Measurements from ENCODE around the gene STX19. TPM values are rescaled to one million over a fixed set of nuclear protein-coding genes. Genes with fewer than 3 reads are reported as not detected.

Gene STX19
- total RNA-seq, 2 experiments from 2014 or later, result not detected

- Histone ChIP-seq H3K79me2 (ENCODE audit: insufficient read depth, low read depth, low read length) (no peaks in the 10 kb centered on the region), H3K9me3 (ENCODE audit: low read length) (no peaks in the 10 kb centered on the region), H3K27ac (ENCODE audit: low read depth, low read length, poor library complexity, severe bottlenecking) (no peak overlapping the region), H3K4me1 (ENCODE audit: insufficient read depth, low read length, poor library complexity, severe bottlenecking) (no peaks in the 10 kb centered on the region), H4K20me1 (ENCODE audit: insufficient read depth, low read length) (no peaks in the 10 kb centered on the region), H3K4me2 (ENCODE audit: low read length) (no peak overlapping the region), H3K4me3 (ENCODE audit: low read depth, low read length, poor library complexity, severe bottlenecking) (no peak overlapping the region), H2AFZ (ENCODE audit: low read length) (no peak overlapping the region), H3K9me2 (ENCODE audit: insufficient read depth, low read length) (no peaks in the 10 kb centered on the region), H3K36me3 (ENCODE audit: insufficient read depth, low read length) (no peaks in the 10 kb centered on the region)
- no peak for DNase-seq (ENCODE audit: low spot score)
- BruUV-seq (replicated peaks), result no TSS peak
- no peak for TF ChIP-seq EZH2phosphoT487 (IDR thresholded peaks at IDR 0.05; ENCODE audit: borderline replicate concordance, low read depth, low read length)
- TF ChIP-seq, protein P1, sequence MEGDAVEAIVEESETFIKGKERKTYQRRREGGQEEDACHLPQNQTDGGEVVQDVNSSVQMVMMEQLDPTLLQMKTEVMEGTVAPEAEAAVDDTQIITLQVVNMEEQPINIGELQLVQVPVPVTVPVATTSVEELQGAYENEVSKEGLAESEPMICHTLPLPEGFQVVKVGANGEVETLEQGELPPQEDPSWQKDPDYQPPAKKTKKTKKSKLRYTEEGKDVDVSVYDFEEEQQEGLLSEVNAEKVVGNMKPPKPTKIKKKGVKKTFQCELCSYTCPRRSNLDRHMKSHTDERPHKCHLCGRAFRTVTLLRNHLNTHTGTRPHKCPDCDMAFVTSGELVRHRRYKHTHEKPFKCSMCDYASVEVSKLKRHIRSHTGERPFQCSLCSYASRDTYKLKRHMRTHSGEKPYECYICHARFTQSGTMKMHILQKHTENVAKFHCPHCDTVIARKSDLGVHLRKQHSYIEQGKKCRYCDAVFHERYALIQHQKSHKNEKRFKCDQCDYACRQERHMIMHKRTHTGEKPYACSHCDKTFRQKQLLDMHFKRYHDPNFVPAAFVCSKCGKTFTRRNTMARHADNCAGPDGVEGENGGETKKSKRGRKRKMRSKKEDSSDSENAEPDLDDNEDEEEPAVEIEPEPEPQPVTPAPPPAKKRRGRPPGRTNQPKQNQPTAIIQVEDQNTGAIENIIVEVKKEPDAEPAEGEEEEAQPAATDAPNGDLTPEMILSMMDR (conservative IDR thresholded peaks at IDR 0.05; ENCODE audit: low read length), result no peak
- intact Hi-C loops (cut with micrococcal nuclease; ENCODE audit: unreplicated experiment), result no loop called here
- ChIA-PET POLR2A (interaction anchor here (1.7 kb wide), 1 partner anchor 15 kb away, joined by 4 read pairs; no protein-coding TSS in a partner anchor), CTCF (ENCODE audit: unreplicated experiment) (no interaction called here)
These were observed 36.2 kb downstream of the STX19 start for GRCh38 chr3:93992207-93992606.

DNA sequence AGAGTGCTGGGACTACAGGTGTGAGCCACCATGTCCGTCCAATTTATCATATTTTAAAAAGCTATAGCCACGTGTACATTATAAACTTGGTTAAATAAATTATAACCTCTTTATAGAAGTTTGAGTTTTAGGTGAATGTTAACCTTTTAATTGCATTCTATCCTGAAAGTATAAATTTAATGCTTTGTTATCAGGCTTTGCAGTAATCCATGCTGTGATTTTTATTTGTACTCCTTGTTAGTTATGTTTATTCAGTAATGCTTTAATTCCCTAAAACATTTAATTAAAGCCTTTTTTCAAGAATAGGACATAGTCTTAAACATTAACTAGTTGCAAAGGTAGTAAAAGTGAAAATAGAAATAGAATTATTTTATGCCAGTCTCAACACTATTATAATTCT, 36.8 kb downstream of the STX19 start:
- H3K27ac ChIP-seq (ENCODE audit: low read depth, low read length, poor library complexity, severe bottlenecking), result no peak overlapping the region
- no peaks in the 10 kb centered on the region for H3K79me2 ChIP-seq (ENCODE audit: insufficient read depth, low read depth, low read length)
- no TSS peak for BruUV-seq (replicated peaks)
- CTCF ChIA-PET (ENCODE audit: unreplicated experiment), result no interaction called here
- POLR2A ChIA-PET, result interaction anchor here (1.0 kb wide), 1 partner anchor 18 kb away, joined by 3 read pairs; the partner anchor contains the start of gene PROS1
- H3K4me2 ChIP-seq (ENCODE audit: low read length), result no peak overlapping the region
- no peak overlapping the region for H2AFZ ChIP-seq (ENCODE audit: low read length)
- no peak overlapping the region for H3K4me3 ChIP-seq (ENCODE audit: low read depth, low read length, poor library complexity, severe bottlenecking)
- no peaks in the 10 kb centered on the region for H3K36me3 ChIP-seq (ENCODE audit: insufficient read depth, low read length)
- DNase-seq (ENCODE audit: low spot score), result no peak
- no peaks in the 10 kb centered on the region for H3K9me3 ChIP-seq (ENCODE audit: low read length)
- TF ChIP-seq EZH2phosphoT487 (IDR thresholded peaks at IDR 0.05; ENCODE audit: borderline replicate concordance, low read depth, low read length), result no peak
- TF ChIP-seq, protein P1 (conservative IDR thresholded peaks at IDR 0.05; ENCODE audit: low read length), result no peak
- no peaks in the 10 kb centered on the region for H3K4me1 ChIP-seq (ENCODE audit: insufficient read depth, low read length, poor library complexity, severe bottlenecking)
- H3K9me2 ChIP-seq (ENCODE audit: insufficient read depth, low read length), result no peaks in the 10 kb centered on the region
- no peaks in the 10 kb centered on the region for H4K20me1 ChIP-seq (ENCODE audit: insufficient read depth, low read length)
- intact Hi-C loops (cut with micrococcal nuclease; ENCODE audit: unreplicated experiment), result no loop called here

DNA sequence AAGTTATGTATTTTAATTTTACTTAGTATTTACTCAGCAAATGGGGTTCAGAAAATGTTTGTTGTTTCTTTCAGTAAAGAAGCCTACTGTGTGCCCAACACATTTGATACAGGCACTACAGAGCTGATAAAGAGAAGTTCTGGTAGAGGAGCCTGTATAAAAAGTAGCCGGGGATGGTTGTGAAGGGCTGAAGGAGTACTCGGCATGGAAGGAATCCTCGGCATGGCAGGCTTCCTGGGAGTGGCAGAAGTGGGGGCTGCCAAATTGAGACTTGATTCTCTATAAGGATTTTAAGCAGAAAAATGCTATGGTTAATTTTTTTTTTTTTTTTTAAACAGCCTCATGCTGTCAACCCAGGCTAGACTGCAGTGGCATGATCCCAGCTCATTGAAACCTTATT, 39.2 kb downstream of the STX19 start:
- POLR2A ChIA-PET, result interaction anchor here (0.7 to 1.5 kb wide), 7 partner anchors 8 to 352 kb away, joined by 3 to 6 read pairs (median 3); no protein-coding TSS in a partner anchor
- BruUV-seq (replicated peaks), result no TSS peak
- H3K79me2 ChIP-seq (ENCODE audit: insufficient read depth, low read depth, low read length), result 0 out of 2 replicates have a peak, but pooled peaks cover 3% of the 10 kb centered on the region
- intact Hi-C loops (cut with micrococcal nuclease; ENCODE audit: unreplicated experiment), result no loop called here
- H3K4me2 ChIP-seq (ENCODE audit: low read length), result no peak overlapping the region
- no peak overlapping the region for H3K27ac ChIP-seq (ENCODE audit: low read depth, low read length, poor library complexity, severe bottlenecking)
- DNase-seq (ENCODE audit: low spot score), result no peak
- no peaks in the 10 kb centered on the region for H4K20me1 ChIP-seq (ENCODE audit: insufficient read depth, low read length)
- no peaks in the 10 kb centered on the region for H3K9me2 ChIP-seq (ENCODE audit: insufficient read depth, low read length)
- no peak overlapping the region for H3K4me3 ChIP-seq (ENCODE audit: low read depth, low read length, poor library complexity, severe bottlenecking)
- H3K4me1 ChIP-seq (ENCODE audit: insufficient read depth, low read length, poor library complexity, severe bottlenecking), result no peaks in the 10 kb centered on the region
- H2AFZ ChIP-seq (ENCODE audit: low read length), result no peak overlapping the region
- TF ChIP-seq, protein P1 (conservative IDR thresholded peaks at IDR 0.05; ENCODE audit: low read length), result no peak
- TF ChIP-seq EZH2phosphoT487 (IDR thresholded peaks at IDR 0.05; ENCODE audit: borderline replicate concordance, low read depth, low read length), result no peak
- CTCF ChIA-PET (ENCODE audit: unreplicated experiment), result no interaction called here
- H3K36me3 ChIP-seq (ENCODE audit: insufficient read depth, low read length), result no peaks in the 10 kb centered on the region
- H3K9me3 ChIP-seq (ENCODE audit: low read length), result no peaks in the 10 kb centered on the region

Measured in OCI-LY7 (cell line).